GM23338 (cell line): ENCODE measurements around the gene PPP2R5C. TPM values are rescaled to one million over a fixed set of nuclear protein-coding genes. Genes with fewer than 3 reads are reported as not detected.

Experiments used
- ATAC-seq: fragments of 200-7000 bp; cut with Tn5 transposase; 3 replicates; pipeline ENCODE4 v1.9.1; 2020
- DNase-seq: peaks from one replicate; pipeline ENCODE4 v3.0.0-alpha.2; 2015; ENCODE audit warnings: low spot score
- H2AFZ ChIP-seq: fragments of 200-600 bp; sonication (generic); 2 replicates; pipeline ENCODE4 v1.8.0; 2016; ENCODE audit warnings: antibody characterized with exemption, mild to moderate bottlenecking, moderate library complexity
- H3F3A ChIP-seq: fragments of 200-600 bp; sonication (generic); replicated peaks from 2 replicates; pipeline ENCODE4 v1.8.0; 2017; ENCODE audit warnings: antibody characterized with exemption, mixed run types, low read depth
- H3K27ac ChIP-seq: fragments of 200-600 bp; sonication (generic); 2 replicates; pipeline ENCODE4 v1.6.1; 2016; ENCODE audit warnings: low read depth
- H3K27me3 ChIP-seq: fragments of 200-600 bp; sonication (generic); 2 replicates; pipeline ENCODE4 v1.8.0; 2016; ENCODE audit warnings: mild to moderate bottlenecking, mixed run types, moderate library complexity; ENCODE audit not compliant: insufficient read depth
- H3K36me3 ChIP-seq: fragments of 200-600 bp; sonication (generic); 2 replicates; pipeline ENCODE4 v1.8.0; 2016; ENCODE audit warnings: mild to moderate bottlenecking; ENCODE audit not compliant: insufficient read depth
- H3K4me1 ChIP-seq: fragments of 200-600 bp; sonication (generic); 2 replicates; pipeline ENCODE4 v1.8.0; 2016; ENCODE audit warnings: mild to moderate bottlenecking, moderate library complexity; ENCODE audit not compliant: insufficient read depth
- H3K4me2 ChIP-seq: fragments of 200-600 bp; sonication (generic); 2 replicates; pipeline ENCODE4 v1.7.1; 2017; ENCODE audit warnings: mixed run types
- H3K4me3 ChIP-seq: fragments of 200-600 bp; sonication (generic); 2 replicates; pipeline ENCODE4 v1.6.1; 2016; ENCODE audit warnings: mixed run types
- H3K79me2 ChIP-seq: fragments of 200-600 bp; sonication (generic); replicated peaks from 2 replicates; pipeline ENCODE4 v1.8.0; 2017; ENCODE audit warnings: mild to moderate bottlenecking; ENCODE audit not compliant: insufficient read depth
- H3K9me2 ChIP-seq: fragments of 200-600 bp; sonication (generic); 2 replicates; pipeline ENCODE4 v1.8.0; 2017; ENCODE audit not compliant: insufficient read depth
- H4K20me1 ChIP-seq: fragments of 200-600 bp; sonication (generic); replicated peaks from 2 replicates; pipeline ENCODE4 v1.8.0; 2017; ENCODE audit warnings: mild to moderate bottlenecking; ENCODE audit not compliant: insufficient read depth
- H3K27ac Mint-ChIP-seq: 2 replicates; pipeline ENCODE4 v1.8.0; 2020; ENCODE audit warnings: inconsistent platforms, mild to moderate bottlenecking, moderate library complexity, mixed read lengths
- H3K27me3 Mint-ChIP-seq: 3 replicates; pipeline ENCODE4 v1.8.0; 2022; ENCODE audit warnings: low read depth, mild to moderate bottlenecking, moderate library complexity, mixed read lengths, inconsistent platforms; ENCODE audit not compliant: insufficient read depth, poor library complexity
- H3K36me3 Mint-ChIP-seq: 3 replicates; pipeline ENCODE4 v1.8.0; 2021; ENCODE audit warnings: low read depth, mild to moderate bottlenecking, inconsistent platforms, moderate library complexity, mixed read lengths
- H3K4me1 Mint-ChIP-seq: 3 replicates; pipeline ENCODE4 v1.8.0; 2020; ENCODE audit warnings: mild to moderate bottlenecking, inconsistent platforms, mixed read lengths
- H3K4me3 Mint-ChIP-seq: 3 replicates; pipeline ENCODE4 v1.8.0; 2021; ENCODE audit warnings: moderate library complexity, mild to moderate bottlenecking, inconsistent platforms, mixed read lengths
- H3K9me3 Mint-ChIP-seq: 3 replicates; pipeline ENCODE4 v1.8.0; 2020; ENCODE audit warnings: moderate library complexity, mild to moderate bottlenecking, inconsistent platforms, mixed read lengths
- CREB1 ChIP-seq: fragments of 250-450 bp; sonication (Bioruptor Pico); IDR thresholded peaks from 2 replicates; pipeline ENCODE4 v1.5.0; 2020; ENCODE audit warnings: low read depth, mild to moderate bottlenecking, moderate library complexity
- CTCF ChIP-seq, 2 experiments: fragments of 200-600 bp in 1 of 2; sonication (generic) in 1 of 2; conservative IDR thresholded peaks; 2 replicates each; pipeline versions ENCODE4 v1.5.1 to v1.6.1; 2016 to 2017; ENCODE audit warnings: antibody characterized with exemption in 2 of 2, low read depth in 2 of 2, mild to moderate bottlenecking in 2 of 2, moderate library complexity in 1 of 2
- JUNB ChIP-seq: IDR thresholded peaks from one replicate; pipeline ENCODE4 v1.6.1; 2016; ENCODE audit warnings: antibody characterized with exemption; ENCODE audit not compliant: unreplicated experiment
- ZNF114 ChIP-seq: fragments of 250-450 bp; sonication (Bioruptor Pico); IDR thresholded peaks from 2 replicates; pipeline ENCODE4 v1.5.0; 2020; ENCODE audit warnings: mild to moderate bottlenecking, moderate library complexity
- polyA plus RNA-seq: library from polyadenylated mRNA; unstranded; fragments of >200 nt; fragmentation: Nextera tagmentation; extraction: Ambion mirVana; gene quantifications from 2 replicates; pipeline ENCODE4 v1.2.1, GENCODE V29; 2016
- total RNA-seq: library from RNA; depleted of rRNA; stranded (reverse); fragments of >200 nt; shearing (Covaris generic); gene quantifications from 2 replicates; pipeline ENCODE4 v1.2.3, GENCODE V29; 2014
- TF ChIP-seq, protein P1 (sequence below): fragments of 250-450 bp; sonication (Bioruptor Pico); IDR thresholded peaks from 2 replicates; pipeline ENCODE4 v1.5.0; 2020; ENCODE audit warnings: mild to moderate bottlenecking, moderate library complexity

The PPP2R5C gene
- total and polyA plus RNA-seq, 2 experiments from 2014 or later, result 75.4 to 79.7 TPM

- peak overlapping the region; percentile 57; the same call in 1 of the 2 replicates for H3K27ac Mint-ChIP-seq
- H3K9me3 Mint-ChIP-seq, result no peaks in the 10 kb centered on the region; the same call in 2 of the 3 replicates
Observed at GRCh38 chr14:101915871-101916815, 154.6 kb downstream of the PPP2R5C start.

DNA sequence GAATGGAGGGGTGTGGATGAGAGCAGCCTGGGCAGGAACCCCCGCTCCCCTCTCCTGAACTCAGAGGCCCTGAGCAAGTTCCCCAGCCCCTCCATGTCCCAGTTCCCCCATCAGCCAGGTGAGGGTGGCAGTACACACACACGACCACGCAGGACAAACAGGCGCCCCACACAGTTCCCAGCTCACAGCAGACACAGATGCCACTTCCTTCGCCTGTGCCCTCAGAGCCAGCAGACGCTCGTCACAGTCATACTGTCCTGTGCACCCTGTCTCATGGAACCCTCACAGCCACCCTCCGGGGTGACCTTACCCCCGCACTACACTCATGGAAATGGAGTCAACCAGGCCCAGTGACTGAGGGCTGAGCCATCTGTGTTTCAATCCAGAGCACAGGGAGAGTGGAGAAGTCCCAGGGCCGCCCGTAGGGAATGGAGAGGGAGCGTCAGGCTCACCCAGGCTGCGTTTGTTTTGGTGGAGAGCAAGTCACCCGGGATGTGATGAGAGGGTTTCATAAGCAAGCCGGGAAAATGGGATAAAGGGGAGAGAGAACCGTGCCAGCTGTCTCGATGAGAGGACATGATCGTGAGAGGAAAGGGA, 155.4 kb downstream of the PPP2R5C start:
- peak overlapping the region; percentile 52 for H3K4me3 Mint-ChIP-seq
- peaks cover 12% of the 10 kb centered on the region for H3K27me3 Mint-ChIP-seq
- H3K4me1 ChIP-seq, result peaks cover 21% of the 10 kb centered on the region
- ATAC-seq, result peak; percentile 17
- H3K9me3 Mint-ChIP-seq, result no peaks in the 10 kb centered on the region; the same call in 2 of the 3 replicates
- no peak overlapping the region for H3K27ac ChIP-seq
- peaks cover 43% of the 10 kb centered on the region for H3K4me1 Mint-ChIP-seq
- peaks cover 10% of the 10 kb centered on the region for H3K36me3 Mint-ChIP-seq
- no peak overlapping the region for H2AFZ ChIP-seq
- H3K36me3 ChIP-seq, result no peaks in the 10 kb centered on the region
- H3K4me2 ChIP-seq, result peak overlapping the region; percentile 58
- no peaks in the 10 kb centered on the region for H3K9me2 ChIP-seq
- H3K27ac Mint-ChIP-seq, result peak overlapping the region; percentile 44
- no peak for DNase-seq
- no peaks in the 10 kb centered on the region; the same call in 1 of the 2 replicates for H4K20me1 ChIP-seq
- peak overlapping the region; percentile 30; the same call in 1 of the 2 replicates for H3K4me3 ChIP-seq
- no peaks in the 10 kb centered on the region for H3K27me3 ChIP-seq
- peak in 1 of 2 experiments; percentile 9; a peak in 1 of 4 replicates for TF ChIP-seq CTCF (conservative IDR thresholded peaks at IDR 0.05; ENCODE audit: low read depth in 2 of 2)
- TF ChIP-seq, protein P1, sequence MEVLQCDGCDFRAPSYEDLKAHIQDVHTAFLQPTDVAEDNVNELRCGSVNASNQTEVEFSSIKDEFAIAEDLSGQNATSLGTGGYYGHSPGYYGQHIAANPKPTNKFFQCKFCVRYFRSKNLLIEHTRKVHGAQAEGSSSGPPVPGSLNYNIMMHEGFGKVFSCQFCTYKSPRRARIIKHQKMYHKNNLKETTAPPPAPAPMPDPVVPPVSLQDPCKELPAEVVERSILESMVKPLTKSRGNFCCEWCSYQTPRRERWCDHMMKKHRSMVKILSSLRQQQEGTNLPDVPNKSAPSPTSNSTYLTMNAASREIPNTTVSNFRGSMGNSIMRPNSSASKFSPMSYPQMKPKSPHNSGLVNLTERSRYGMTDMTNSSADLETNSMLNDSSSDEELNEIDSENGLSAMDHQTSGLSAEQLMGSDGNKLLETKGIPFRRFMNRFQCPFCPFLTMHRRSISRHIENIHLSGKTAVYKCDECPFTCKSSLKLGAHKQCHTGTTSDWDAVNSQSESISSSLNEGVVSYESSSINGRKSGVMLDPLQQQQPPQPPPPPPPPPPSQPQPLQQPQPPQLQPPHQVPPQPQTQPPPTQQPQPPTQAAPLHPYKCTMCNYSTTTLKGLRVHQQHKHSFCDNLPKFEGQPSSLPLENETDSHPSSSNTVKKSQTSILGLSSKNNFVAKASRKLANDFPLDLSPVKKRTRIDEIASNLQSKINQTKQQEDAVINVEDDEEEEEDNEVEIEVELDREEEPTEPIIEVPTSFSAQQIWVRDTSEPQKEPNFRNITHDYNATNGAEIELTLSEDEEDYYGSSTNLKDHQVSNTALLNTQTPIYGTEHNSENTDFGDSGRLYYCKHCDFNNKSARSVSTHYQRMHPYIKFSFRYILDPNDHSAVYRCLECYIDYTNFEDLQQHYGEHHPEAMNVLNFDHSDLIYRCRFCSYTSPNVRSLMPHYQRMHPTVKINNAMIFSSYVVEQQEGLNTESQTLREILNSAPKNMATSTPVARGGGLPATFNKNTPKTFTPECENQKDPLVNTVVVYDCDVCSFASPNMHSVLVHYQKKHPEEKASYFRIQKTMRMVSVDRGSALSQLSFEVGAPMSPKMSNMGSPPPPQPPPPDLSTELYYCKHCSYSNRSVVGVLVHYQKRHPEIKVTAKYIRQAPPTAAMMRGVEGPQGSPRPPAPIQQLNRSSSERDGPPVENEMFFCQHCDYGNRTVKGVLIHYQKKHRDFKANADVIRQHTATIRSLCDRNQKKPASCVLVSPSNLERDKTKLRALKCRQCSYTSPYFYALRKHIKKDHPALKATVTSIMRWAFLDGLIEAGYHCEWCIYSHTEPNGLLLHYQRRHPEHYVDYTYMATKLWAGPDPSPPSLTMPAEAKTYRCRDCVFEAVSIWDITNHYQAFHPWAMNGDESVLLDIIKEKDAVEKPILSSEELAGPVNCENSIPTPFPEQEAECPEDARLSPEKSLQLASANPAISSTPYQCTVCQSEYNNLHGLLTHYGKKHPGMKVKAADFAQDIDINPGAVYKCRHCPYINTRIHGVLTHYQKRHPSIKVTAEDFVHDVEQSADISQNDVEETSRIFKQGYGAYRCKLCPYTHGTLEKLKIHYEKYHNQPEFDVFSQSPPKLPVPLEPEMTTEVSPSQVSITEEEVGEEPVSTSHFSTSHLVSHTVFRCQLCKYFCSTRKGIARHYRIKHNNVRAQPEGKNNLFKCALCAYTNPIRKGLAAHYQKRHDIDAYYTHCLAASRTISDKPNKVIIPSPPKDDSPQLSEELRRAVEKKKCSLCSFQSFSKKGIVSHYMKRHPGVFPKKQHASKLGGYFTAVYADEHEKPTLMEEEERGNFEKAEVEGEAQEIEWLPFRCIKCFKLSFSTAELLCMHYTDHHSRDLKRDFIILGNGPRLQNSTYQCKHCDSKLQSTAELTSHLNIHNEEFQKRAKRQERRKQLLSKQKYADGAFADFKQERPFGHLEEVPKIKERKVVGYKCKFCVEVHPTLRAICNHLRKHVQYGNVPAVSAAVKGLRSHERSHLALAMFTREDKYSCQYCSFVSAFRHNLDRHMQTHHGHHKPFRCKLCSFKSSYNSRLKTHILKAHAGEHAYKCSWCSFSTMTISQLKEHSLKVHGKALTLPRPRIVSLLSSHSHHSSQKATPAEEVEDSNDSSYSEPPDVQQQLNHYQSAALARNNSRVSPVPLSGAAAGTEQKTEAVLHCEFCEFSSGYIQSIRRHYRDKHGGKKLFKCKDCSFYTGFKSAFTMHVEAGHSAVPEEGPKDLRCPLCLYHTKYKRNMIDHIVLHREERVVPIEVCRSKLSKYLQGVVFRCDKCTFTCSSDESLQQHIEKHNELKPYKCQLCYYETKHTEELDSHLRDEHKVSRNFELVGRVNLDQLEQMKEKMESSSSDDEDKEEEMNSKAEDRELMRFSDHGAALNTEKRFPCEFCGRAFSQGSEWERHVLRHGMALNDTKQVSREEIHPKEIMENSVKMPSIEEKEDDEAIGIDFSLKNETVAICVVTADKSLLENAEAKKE (CRISPR knock-in tag), result no peak
- H3F3A ChIP-seq, result no peaks in the 10 kb centered on the region
- H3K79me2 ChIP-seq, result no peaks in the 10 kb centered on the region; the same call in 1 of the 2 replicates

More at GRCh38 chr14:101915871-101916815, 154.6 kb downstream of the PPP2R5C start:
- Histone ChIP-seq H3K36me3 (no peaks in the 10 kb centered on the region), H3K4me1 (peaks cover 21% of the 10 kb centered on the region), H3K4me3 (no peak overlapping the region), H4K20me1 (no peaks in the 10 kb centered on the region; the same call in 1 of the 2 replicates), H3F3A (no peaks in the 10 kb centered on the region), H3K27ac (no peak overlapping the region), H3K27me3 (no peaks in the 10 kb centered on the region), H3K9me2 (no peaks in the 10 kb centered on the region), H3K79me2 (no peaks in the 10 kb centered on the region; the same call in 1 of the 2 replicates), H3K4me2 (no peak overlapping the region), H2AFZ (no peak overlapping the region)
- H3K36me3 Mint-ChIP-seq, result peaks cover 7% of the 10 kb centered on the region
- TF ChIP-seq CREB1, result no peak
- no peak for TF ChIP-seq ZNF114
- no peak for TF ChIP-seq JUNB
- peaks cover 43% of the 10 kb centered on the region for H3K4me1 Mint-ChIP-seq
- no peak for DNase-seq
- H3K4me3 Mint-ChIP-seq, result no peak overlapping the region; the same call in 2 of the 3 replicates
- peaks cover 10% of the 10 kb centered on the region for H3K27me3 Mint-ChIP-seq
- ATAC-seq, result no peak
